MM.1S (cell line): Measurements from ENCODE around the gene VPS25.

Experiments
- CTCF ChIP-seq: fragments of 300-600 bp; sonication (generic); IDR thresholded peaks from 2 replicates; pipeline ENCODE4 v1.5.1; 2016; ENCODE audit warnings: antibody characterized with exemption, low read length, mixed read lengths
- EZH2 ChIP-seq: fragments of 300-600 bp; sonication (generic); optimal IDR thresholded peaks from 2 replicates; pipeline ENCODE3; 2017; ENCODE audit warnings: low read depth, mild to moderate bottlenecking, antibody characterized with exemption, low read length, mixed read lengths
- EZH2phosphoT487 ChIP-seq: fragments of 300-600 bp; sonication (generic); IDR thresholded peaks from 2 replicates; pipeline ENCODE4 v1.6.1; 2018; ENCODE audit warnings: antibody characterized with exemption, low read length

GRCh38 chr17:42817866-42818265 is 44.6 kb downstream of the VPS25 start:
- TF ChIP-seq CTCF = no peak
- no peak for TF ChIP-seq EZH2phosphoT487
- TF ChIP-seq EZH2 = no peak
